ENCODE results near the gene ST6GALNAC3.
A peak's percentile ranks its signal among the peaks of the same experiment; 100 is the strongest.
"Not testable (repeated sequence)": the region's sequence is repeated elsewhere in the genome, so short reads cannot be mapped to it uniquely, and the experiment has no call there.

The ST6GALNAC3 gene

DNA sequence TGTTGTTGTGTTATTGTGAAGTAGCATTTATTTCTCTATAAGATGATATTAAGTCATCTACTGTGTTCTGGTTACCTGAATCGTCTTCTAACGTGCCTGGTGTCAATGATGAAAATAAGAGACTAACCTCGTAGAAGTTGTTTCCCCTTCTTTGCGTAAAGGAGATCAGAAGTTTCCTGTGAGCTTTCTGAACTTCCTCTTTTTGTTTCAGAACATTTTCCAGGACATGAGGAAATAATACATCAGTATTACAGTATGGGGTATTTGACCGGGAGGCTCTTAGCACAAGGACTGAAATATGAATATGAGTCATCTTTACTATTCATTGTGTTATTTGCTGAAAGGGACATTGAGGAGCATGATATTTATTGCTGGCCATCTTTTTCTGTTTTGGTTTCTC lies 1.3 kb downstream of the ST6GALNAC3 start:
- peak; percentile 97 to 98 for DNase-seq

DNA sequence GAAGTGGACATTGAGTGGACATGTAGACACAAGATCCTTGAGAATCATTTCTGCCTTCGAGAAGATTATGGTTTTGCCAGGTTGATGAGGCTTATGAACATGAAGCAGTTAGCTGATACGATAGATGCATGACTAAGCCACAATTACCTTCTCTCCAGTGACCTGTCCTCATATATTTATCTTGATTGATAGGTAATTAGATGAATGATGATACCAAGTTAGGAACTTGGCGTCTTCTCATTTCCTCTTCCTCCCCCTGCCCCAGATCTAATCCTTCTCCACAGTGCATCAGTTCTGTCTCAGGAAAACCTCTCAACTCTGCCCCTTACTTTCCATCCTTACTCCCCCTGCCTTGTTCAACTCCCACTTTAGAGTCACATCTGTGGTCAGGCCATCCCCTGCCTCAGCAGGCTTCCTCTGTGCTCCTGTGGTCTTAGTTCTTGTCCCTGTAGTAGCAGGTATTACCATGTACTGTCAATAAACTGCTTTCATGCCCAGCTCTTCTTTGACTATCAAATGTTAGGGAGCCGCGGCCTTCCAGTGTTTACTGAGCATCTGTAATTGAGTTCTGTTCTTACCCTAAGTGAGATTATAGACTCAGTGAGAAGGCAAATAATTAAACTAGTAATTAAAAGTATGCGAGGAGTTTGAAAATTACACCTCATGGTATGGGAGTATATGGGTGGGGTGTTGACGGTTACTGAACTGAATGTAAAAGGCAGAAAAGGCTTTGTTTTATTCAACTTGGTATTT lies 5.1 kb downstream of the ST6GALNAC3 start:
- DNase-seq = no peak

DNA sequence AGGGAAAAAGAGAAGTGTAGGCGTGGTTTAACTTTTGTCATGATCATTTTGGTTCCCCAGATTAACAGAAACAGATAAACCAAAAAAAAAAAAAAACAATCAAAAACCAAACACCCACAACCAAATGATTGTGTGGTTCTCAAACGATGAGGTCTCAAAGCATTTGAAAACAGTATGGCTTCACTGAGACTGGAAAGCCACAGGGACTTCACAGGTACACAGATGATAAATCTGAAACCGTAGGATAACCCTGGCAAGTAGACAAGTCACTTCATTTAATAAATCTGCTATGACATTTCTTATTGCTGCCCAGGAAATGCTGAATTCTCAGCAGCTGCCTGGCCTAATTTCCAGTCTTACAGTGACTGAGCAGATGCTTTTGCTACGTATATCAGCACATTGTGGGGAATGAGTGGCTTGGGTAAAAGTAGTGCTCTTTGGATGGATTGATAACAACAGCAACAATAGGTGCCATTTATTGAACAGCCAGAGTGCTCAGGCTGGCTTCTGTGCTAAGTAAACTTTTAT lies 6.1 kb downstream of the ST6GALNAC3 start:
- DNase-seq = no peak

DNA sequence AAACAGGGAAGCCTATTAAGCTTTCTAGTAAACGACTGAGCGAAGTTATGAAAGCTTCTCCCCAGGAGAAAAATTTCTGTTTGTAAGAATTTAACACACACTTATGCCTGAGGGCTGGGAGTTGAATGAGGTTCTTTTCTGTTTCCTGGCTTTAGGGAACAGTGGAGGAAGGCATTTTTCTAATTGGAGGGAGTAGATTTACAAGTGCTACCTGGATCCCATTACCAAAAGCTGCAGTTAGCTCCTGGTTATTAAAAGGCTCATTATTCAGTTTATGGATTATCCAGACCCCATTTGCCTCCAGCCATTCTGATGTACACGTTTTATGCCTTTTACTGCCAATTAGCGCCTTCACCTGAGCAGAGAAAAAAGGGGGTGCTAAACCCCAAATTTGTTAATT lies 7.5 kb downstream of the ST6GALNAC3 start:
- DNase-seq = no peak

DNA sequence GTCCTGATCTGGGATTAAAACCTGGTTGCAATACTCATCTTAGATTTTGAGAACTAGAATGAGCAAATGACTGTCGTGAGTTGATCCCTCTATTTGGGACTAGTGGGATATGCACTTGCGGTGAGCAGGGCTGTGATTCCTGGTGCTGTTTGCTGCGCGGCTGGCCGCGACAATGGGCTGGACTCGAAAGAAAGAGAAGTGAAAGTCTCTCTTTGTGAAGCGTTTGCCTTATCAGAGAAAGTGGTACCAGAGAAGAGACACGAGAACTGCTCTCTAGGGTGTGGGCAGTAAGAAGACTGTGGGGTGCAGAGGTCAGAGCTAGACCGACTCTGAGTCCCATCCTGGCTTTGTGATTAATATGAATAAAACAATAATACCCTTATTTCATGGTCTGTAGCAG lies 8.6 kb downstream of the ST6GALNAC3 start:
- DNase-seq = no peak

DNA sequence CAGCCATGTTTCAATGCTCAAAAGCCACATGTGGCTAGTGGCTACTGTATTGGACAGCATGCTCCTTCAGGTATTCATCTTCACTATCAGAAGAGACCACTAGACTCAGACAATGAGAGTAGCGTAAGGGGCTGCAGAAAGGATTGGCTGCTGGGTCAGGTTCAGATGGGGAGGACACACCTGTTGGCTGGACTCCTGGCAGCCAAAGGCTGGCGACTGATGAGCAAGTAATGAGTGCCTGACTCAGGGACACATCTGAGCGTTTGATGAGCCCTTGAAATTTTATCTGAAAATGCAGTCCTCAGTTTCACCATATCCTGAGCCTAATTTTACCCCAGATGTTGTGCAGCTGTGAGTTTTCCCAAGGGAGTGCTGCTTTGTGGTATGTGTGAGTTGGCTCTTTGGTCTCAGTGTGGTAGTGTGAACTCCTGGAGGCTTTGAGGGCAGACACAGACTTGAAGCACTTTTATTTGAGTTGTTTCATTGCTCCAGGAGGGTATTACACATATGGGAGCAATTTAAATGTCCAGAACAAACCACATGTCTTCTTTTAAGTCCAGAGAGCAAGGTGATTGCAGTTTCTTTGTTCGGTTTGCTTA lies 9.6 kb downstream of the ST6GALNAC3 start:
- DNase-seq = no peak

DNA sequence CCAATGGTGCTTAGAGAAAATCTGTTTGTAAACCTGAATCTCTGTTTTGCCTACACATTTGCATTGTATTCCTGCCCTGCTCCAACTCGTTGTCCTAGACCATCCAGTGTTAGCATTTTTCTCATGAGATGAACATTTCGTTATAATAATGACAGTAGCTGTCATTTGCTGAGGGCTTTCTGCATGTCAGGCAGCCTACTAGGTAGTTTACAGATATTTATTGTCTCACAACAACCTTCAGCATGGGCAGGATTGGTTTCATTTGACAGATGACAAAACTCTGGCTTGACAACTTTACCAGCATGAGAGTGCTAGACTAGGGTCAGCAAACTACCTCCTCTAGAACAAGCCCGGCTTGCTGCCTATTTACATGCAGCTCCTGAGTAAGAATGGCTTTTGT lies 10.1 kb downstream of the ST6GALNAC3 start:
- no peak for DNase-seq

DNA sequence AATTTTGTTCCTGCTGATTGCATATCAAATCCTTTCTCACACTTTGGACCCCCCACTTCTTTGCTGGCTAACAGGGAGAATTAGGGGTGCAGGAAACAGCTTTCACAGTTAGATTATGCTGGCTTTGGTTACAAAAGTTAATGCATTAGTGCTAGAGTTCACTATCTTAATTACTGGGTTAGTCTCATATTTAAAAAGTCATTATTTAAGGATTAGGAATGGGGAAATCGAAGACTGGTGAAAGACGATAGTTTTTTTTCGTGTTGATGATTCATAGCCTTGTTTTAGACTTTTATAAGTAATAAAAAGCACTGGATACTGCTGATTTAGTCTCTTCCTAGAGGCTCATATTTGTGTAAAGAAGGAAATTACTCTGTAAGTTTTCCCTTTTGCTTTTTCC lies 11.6 kb downstream of the ST6GALNAC3 start:
- DNase-seq = no peak

DNA sequence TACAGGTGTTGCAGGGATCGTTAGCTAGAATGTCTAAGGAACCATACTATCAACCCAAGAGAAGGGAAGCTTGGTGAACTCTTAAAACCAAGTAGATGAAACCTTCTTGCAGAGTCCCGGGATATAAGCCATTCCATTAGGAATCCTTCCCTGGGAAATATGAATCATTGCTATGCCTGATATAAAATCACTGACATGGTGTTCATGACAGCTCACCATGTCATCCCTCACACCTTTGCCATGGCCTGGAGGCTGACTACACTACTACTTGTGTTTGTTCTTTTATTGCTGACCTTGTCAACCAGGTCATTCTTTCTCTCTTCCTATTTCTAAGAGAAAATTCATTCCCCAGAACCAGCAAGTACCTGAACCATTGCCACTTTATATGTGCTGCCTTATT lies 12.1 kb downstream of the ST6GALNAC3 start:
- DNase-seq = no peak

DNA sequence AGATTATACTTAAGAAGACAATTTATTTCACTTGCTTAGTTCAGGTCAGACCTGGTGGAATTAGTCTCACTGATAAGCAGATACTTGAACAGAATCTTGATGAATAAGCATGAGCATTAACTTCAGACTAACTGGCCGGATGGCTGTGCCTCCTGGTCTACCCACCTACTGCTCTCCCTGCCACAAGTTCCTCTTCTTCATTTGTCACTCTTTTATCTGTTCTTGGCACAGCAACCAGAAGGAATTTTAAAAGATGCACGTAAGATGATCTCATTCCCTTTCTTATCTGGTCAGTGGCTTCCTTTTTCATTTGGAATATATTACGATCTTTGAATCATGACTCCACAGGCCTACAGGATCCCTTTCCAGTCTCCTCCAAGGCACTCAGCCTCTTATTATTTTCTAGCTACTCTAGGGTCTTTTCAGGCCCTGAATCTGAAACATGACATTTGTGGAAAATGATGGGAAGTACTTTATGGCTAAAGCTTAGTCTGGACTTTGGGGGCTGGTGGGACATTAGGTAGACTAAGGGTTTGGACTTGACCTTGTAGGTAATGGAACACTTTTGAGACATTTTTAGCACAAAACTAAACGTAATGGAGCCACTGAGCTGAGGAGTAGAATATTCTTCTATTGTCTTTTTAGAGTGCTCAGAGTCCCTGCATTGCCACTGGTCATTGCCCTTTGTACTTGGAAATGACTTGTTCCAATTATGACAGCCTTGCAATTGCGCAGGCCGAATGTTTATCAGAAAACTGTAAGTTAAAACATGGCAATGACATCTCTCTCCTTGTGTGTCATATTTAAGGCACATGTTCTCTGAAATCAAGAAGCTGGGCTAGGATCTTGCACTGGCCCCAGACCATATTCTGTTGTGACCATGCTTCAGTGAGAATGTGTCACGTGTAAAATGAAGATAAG lies 16.0 kb downstream of the ST6GALNAC3 start:
- DNase-seq = peak; percentile 82 to 85

DNA sequence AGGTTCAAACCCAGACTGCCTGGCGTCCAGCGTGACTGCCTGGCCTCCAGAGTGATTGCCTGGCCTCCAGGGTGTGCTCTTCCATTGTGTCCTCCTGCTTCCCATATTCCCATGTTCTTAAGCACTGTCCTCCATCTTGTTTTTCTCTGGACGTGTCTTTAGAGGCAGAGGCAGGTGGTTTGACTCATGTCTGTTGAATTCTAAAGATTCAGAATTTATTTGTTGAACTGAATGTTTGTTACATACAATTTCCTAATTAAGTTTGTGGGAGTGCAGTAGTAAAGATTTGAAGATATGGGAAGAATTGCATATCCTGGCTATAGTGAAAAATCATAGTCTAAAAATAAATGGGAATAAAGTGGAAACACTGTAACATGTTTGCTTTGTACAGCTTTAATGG lies 18.3 kb downstream of the ST6GALNAC3 start:
- no peak for DNase-seq

DNA sequence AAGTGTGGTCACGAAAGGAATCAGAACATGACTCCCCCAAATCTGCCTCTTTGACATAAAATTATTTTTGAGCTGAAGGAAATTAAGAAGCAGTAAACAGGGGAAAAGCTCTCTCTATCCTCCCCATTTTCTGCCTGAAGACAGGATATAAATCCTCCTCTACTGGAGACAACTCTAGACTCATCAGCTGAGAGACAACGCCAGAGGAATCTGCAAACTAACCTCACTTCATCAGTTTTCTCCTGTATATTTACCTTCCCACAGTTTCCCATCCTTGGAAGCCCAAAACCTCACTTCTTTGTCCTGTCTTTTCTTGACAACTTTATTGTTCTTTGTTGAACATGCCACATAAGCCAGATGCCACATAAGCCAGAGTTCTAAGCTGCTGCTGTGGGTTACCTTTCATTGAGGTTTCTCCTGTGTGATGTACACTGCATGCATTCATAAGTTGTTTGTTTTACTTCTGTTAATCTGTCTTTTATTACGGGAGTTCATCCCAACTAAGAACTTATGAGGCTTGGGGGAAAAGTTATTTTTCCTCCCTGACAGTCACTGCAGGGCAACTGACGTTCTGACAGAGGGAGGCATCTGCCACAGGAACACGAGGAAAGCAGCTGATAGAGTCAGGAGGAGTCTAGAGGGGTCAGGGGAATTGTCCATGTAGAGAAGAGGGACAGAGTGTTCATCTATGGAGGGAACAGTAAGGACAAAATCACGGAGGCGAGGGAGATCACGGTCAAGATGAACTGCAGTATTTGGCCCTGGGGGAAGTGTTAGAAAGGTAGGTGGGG lies 19.2 kb downstream of the ST6GALNAC3 start:
- no peak for DNase-seq

DNA sequence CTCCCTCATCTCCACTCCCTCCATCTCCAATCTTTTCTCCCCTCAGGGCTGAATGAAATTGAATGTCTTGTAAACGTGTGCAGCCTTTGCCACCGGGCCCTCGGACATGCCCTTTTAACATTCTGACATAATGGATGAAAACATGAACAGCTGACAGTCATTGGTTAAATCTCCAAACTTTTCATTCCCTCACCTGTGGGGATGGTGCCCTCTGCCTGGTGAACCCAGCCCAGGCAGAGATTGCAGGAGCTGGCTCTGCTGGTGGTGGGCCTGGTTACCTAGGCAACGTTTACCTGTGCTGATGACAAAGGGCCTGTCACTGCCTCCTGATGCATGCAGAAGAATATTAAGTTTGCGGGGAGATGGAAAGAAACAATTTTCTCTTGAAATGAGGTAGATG lies 21.3 kb downstream of the ST6GALNAC3 start:
- no peak for DNase-seq

DNA sequence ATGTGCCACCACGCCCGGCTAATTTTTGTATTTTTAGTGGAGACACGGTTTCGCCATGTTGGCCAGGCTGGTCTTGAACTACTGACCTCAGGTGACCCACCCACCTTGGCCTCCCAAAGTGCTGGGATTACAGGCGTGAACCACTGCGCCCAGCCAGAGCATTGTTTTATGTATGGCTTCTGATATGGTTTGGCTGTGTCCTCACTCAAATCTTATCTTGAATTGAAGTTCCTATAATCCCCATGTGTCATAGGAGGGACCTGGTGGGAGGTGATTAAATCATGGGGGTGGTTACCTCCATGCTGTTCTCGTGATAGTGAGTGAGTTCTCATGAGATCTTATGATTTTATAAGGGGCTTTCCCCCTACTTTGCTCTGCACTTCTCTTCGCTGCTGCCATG lies 22.5 kb downstream of the ST6GALNAC3 start:
- not testable (repeated sequence) for DNase-seq

DNA sequence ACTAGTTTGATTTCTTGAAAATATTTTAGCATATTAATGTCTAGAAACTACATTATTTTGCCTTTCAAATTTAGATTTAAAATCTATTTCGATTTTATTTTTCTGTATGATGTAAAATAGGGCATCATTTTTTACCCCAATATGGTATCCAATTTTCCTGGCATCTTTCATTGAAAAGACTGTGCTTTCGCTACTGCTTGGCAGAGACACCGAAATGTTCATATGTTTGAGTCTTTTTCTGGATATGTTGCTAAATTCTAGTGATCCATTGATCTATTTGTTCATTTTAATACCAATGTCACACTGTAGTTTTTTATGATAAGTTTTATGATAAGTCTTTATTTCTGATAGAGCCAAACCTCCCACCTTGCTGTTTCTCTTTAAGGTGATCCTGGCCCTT lies 24.3 kb downstream of the ST6GALNAC3 start:
- DNase-seq = no peak

DNA sequence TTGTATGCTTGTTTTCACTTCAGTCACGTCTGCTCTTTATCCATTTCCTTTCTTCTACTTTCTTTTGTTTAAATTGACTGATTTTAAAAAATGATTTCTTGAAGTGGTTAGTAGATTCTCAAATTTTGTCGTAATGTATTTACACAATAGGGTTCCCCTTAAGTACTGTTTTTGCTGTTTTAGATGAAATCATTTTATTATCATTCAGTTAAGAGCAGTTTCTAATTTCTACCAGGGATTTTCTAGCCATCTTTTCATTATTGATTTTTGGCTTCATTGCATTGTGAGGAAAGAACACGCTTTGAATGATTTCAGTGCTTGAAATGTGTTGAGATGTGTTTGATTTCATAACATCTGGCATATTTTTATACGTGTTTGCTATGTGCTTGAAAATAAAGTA lies 27.0 kb downstream of the ST6GALNAC3 start:
- DNase-seq = no peak

DNA sequence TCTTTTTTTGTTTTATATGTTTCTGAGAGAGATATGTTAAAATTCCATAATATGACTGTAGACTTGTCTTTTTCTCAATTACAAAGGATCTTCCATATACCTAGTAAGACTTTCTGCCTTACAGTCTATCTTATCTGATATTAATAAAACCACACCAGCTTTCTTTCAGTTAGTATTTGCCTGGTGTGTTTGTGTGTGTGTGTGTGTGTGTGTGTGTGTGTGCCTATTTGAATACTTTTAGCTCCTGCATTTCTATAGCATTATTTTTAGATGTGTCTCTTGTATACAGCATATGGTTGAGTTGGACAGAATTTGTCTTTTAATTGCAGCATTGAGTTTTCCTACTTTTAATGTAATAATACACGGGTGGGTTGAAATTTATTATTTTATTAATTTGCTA lies 27.5 kb downstream of the ST6GALNAC3 start:
- DNase-seq = no peak

DNA sequence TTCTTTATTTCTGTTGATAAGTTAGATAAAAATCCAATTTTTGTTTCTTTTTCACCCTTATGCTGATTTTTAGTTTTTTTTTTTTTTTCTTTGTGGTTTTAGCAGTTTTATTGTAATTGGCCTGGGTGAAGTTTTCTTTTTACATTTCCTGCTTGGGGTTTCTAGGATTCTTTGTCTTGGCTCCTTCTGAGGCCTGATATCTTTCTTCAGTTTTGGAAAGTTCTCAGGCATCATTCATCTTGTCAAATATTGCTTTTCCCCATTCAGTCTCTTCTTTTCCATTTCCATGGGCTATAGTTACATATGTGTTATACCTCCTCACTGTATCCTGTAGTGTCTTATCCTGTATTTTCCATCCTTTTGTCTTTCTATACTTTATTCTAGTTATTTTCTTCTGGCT lies 28.5 kb downstream of the ST6GALNAC3 start:
- DNase-seq = no peak

DNA sequence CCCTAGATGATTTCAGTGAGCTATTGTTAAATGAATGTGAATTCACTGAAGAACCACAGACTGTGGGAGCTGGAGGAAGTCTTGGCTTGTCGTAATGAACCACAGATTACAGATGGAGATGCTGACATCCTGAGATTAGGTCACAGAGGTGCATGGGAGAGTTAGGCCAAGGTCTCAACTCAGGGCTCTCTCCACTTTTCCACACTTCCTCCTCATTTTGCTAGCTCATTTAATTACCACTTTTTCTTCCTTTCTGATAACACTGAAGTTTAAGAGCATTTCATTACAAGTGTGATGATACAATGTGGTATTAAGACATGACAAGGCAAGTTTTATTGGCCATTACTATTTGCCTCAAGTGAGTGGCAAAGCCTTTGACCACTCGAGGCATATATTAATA lies 30.8 kb downstream of the ST6GALNAC3 start:
- DNase-seq = peak; percentile 30 to 35

DNA sequence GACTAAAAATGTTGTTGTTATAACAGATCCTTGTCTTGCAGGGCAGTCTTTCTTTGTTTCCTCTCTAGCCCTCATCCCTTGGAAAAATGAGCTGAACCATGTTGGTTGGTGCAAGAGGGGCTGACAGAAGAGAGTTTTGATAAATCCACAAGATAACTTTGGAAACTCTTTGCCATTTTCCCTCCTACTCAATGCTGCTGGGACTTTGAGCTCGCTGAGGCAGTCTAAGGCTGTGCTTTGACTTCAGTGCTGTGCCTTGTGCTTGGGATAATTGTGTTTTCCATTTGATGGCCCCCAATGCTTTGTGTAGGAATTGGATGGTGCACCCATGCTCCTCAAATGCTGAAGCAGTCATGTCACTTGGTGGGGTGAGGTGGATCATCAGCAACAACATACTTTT lies 31.7 kb downstream of the ST6GALNAC3 start:
- no peak for DNase-seq

DNA sequence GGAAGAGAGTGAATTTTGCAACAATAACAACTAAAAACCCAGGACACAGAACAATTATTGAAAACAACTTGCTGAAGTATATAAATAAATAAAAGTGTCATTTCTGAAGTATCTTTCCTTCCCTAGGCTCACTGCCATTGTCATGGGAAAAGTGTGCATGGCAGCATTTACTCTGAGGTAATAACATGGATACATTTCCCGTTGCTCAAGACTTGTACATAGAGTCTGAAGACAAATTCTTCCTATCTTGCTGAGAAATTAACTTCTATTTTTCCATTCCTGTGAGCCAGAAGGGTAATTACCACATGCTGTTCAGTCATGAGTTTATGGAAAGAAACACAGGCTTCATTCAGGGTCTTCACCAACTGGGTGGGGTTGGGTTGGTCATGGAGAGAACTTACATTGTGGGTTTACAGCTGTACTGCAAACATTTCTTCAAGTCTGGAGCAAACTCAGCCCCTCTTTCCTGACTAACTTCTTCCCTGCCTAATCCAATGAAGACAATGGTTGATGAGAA lies 32.2 kb downstream of the ST6GALNAC3 start:
- DNase-seq = no peak

DNA sequence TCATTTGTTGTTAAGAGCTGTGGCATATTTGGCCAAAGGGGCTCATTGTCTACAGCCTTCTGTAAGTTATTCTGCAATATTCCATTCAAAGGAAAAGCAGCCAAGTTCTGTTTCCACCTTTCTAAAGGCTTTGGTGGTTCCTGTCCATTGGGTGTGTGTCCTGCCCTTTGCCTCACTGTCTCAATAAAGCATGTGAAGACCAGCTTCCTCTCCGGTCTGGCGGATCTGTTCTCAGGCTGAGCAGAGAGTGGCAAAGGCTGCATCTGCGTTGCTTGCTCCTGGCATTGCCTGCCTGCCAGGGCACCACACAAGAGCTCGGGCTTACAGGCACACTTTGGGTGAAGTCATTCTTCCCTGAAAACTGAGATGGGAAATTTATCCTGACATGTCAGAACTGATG lies 34.9 kb downstream of the ST6GALNAC3 start:
- DNase-seq = no peak

All from Kasumi-1 (cell line).